ENCODE results near the gene MMP10.

Gene MMP10

DNA sequence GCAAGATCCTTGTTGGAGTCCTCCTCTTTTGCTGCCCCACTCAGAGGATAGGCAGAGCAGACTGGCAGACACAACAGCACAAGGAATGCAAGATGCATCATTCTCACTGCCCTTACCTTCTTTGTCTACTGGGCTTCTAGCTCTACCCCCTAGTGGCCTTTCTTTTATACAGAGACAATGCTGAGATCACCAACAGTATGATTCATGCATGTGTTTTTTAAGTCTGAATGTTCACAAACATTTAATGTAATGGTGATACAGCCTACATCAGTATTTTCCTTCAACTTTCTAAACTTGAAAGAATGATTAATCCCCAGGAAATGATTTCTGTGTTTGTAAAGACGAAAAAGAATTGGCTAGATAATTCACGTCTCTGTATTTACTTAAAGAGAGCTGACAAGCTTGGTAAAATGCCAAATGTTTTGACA is at the start of gene MMP10:
Gene MMP10 (minus strand): TSS at position 138 of the 428 bp plus-strand sequence. CDS start 37 bp downstream, at position 101.
- FAIRE-seq: peak; percentile 96

- no peak for FAIRE-seq
Observed at GRCh38 chr11:102829316-102830000, 49.0 kb upstream of the MMP10 start.

DNA sequence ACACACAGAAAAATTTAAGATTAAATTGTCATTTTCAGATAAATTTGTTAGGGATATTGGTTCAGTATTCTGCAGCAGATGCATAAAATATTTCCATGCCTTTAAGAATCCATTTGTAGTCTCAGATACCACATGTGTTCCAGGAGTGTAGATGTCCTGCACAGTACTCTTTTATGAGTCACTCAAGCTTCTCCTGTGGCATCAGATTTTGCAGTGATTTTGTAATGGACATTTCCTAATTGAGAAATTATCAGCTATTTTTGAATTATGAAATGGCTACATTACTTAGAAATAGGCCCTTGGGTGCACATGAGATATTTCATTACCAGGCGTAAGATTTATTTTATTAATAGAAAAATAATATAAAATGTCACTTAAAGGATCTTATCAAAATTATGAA is 44.1 kb upstream of the MMP10 start:
- FAIRE-seq: no peak

DNA sequence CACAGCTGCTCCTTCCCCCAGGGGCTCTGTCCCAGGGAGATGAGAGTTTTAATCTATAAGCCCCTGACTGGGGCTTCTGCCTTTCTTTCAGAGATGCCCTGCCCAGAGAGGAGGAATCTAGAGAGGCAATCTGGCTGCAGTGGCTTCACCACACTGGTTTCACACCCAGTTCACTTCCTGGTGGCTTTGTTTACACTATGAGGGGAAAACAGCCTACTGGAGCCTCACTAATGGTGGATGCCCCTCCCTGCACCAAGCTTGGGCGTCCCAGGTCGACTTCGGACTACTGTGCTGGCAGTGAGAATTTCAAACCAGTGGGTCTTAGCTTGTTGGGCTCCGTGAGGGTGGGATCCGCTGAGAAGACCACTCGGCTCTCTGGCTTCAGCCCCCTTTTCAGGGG is 39.1 kb upstream of the MMP10 start:
- FAIRE-seq: no peak

- no peak for FAIRE-seq
Observed at GRCh38 chr11:102813484-102813883, 33.1 kb upstream of the MMP10 start.

- no peak for FAIRE-seq
Observed at GRCh38 chr11:102812188-102812587, 31.8 kb upstream of the MMP10 start.

DNA sequence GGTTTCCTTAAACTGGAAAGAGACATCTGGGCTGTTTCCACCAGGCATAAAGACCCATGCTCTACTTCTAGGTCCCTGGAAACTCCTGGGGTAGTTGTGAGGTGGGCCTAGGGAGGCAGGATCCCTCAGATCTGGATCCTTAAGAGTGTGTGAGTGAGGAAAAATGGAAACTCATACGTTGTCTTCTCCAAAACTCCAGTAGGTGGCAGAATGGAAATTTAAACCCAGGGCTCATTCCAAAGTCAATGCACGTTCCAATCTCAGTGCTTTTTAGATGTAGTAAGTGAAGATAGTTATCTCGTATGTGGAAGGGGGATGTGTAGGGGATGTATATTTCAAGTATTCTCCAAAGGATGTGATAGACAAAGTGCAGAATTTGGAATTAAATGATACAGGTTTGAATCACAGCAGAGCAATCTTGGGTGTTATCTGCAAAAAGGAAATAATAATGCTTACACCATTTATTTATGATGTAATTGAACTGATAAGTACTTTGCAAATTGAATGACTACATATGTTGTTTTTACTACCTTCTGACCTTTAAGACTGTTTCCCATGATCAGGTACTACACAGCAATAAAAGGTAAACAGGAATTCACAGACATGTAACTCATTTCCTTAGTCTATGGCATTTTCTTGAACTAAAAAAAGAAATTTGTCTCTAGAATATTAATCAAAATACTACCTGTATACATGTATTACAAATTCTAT is 30.7 kb upstream of the MMP10 start:
- peak; percentile 89 for FAIRE-seq

DNA sequence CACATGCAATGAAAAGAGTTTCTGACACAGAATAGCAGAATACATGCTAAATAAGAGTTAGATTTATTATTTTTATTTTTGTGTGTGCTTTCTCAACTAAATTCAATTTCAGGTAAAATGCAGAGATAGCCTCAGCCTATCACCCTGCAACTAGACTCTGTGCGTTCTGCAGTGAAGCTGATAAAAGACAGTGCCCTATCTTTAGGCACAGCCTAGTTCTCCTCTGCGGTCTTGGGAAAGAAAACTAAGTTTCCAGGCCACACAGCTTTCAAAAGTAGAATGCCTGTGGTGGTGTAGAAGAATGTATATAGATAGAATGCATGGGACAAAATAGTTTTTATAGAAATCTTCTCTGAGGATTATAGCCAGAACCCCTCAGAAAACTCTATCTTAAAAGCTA is 29.5 kb upstream of the MMP10 start:
- no peak for FAIRE-seq

DNA sequence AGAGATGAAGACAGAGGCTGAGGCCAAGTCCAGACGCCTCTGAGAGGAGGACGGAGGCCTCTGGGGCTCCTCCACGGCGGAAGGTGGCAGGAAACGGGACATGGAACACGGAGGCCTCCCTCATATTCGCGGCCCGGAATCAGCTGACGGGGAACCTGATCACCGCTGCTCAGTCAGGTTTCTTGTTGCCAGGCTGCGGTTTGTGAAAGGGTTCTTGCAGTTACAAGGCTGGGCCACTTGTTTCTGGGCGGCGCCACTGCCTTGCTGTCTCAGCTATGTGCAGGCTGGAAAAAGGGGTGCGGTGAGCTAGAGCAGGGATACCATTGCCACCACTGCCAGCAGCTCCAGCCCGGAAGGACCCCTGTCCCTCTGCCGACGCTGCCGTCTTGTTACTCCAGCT is 27.5 kb upstream of the MMP10 start:
- no peak for FAIRE-seq

DNA sequence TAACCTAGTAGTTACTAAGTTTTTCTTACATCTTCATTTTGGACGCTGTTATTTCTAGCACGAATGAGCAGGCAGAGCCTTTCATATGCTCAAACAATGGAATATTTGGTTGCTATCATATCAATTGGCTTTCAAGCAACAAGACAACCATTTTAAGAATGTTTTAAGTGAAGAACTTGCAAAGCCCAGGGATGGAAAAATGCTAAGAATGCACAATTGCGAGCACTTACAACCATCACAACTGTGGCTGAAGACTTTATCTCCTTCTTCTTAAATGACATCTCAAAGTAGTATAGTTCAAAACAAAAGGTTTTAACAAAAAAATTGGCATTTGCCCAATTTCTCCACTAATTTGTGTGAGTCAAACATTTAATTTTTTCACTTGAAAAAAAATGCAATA is 25.9 kb upstream of the MMP10 start:
- no peak for FAIRE-seq

- no peak for FAIRE-seq
Observed at GRCh38 chr11:102802341-102802740, 21.9 kb upstream of the MMP10 start.

DNA sequence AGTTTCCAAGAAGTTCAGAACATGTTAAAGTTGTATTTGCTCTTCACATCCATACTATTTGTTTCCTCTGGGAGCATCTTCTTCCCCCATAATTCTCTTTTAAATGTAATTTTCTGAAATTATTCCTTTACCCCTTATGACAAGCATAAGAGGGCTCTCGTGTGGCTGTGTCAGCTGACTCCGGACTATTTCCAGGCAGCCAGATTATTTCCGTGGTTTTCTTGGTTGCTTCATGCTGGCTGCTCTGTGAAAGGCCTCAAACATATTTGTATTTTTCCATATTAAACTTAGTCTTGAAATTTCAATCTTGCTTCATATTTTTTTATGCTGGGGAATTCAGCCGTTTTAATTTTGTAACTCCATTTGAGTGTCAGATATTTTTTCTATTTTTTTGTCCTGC is 20.3 kb upstream of the MMP10 start:
- FAIRE-seq: no peak

DNA sequence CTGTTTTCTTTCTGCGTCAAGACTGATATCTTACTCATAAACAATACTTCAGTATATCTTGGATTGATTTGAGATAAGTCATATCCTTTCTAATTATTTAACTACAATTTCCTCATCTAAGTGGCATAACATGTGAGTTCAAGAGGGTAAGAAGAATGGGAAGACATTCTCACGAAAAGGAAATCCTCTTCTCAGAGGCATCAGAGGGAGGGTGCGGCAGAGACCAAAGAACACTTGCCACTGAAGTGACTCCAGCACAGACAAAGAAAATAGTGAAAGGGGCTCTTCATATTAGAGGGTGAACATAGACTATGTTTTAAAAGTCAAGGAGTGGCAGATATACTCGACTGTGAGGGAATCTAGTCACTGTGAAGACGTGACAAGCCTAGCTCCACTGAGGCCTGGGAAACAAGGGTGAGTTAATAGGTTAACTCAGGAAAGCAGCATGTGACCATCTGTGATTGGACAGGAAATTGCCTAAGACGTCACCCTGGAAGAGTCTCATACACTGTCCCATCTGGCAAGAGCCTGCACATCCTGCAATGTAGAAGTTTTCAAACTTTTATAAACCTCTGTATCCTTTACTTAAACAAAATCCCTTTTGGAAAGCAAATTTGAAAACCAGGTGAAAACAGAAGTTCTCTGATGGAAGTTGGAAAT is 19.4 kb upstream of the MMP10 start:
- no peak for FAIRE-seq

- FAIRE-seq: no peak
Observed at GRCh38 chr11:102798012-102798746, 17.8 kb upstream of the MMP10 start, which contains the start of gene MMP1. Gene MMP1, minus strand, starts transcription at chr11:102798160. Its CDS starts 68 bp downstream, at chr11:102798092.

DNA sequence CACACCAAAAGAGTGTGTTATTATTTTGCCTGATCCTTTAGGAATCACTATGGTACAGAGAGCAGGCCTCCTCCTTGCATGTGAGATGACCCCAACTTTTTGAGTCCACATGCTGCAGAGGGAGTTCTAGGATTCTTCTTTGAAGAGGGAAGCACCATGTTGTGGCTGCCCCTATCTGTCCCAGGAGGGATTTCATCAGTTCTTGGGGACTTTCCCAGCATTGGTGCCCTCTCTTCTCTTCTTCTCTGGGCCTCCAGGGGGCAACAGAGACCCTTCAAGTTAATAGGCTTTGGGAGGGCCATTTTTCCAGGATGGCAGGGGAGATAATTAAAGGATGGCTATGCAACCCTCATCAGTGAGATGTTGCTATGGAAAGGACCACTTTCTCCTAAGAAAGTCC is 14.0 kb upstream of the MMP10 start:
- no peak for FAIRE-seq

DNA sequence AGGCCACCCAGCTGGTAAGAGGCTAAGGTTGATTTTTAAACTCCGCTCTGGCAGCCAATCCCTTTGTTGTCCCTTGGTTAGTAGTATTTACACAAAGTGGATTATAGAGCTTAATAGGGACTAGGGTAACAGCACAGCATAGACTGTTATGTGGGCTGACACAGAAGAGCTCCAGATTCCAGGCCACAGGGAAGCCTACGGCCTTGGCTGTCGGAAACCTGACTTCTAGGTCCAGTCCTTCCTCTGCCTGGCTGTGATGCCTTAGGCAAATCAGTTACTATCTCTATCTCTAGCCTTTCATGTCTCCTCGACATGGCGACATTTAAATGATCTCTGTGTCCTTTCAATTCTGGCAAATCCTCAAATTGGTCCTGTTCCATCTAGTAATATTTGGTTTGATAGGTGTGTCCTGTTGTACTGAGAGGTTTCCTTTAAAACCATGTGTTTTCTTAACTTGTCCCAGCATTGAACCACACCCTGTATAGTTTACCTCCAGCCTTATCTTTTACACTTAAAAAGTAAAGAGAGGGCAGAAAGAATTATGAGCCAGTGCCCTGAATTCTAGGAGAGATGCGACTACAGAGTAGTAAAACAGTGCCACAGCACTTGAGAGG is 13.4 kb upstream of the MMP10 start:
- no peak for FAIRE-seq

- FAIRE-seq: no peak
Observed at GRCh38 chr11:102792604-102793003, 12.2 kb upstream of the MMP10 start.

- FAIRE-seq: peak; percentile 13
Observed at GRCh38 chr11:102791271-102792036, 11.0 kb upstream of the MMP10 start.

DNA sequence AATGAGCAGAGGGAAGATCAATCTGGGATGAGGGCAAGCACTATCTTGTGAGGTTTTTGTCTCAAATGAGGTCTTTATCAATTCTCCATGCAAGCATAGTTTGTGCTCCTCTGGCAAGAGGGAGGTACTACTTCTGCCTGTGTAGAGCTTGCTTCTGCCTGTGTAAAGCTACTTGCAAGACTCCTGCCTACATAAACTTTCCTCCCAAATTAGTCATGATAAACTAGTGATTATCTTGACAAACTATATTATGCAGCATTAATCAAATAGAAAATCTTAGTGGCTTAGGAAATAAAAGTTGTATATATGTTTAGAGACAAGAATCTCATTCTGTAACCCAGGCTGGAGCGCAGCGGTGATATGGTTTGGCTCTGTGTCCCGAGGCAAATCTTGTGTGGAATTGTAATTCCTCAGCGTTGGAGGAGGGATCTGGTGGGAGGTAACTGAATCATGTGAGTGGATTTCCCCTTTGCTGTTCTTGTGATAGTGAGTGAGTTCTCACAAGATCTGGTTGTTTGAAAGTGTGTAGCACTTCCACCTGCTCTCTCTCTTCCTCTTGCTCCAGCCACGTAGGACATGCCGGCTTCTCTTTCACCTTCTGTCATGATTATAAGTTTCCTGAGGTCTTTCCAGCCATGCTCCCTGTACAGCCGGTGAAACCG is 8.0 kb upstream of the MMP10 start:
- FAIRE-seq: no peak

GRCh38 chr11:102784380-102784779 is 4.0 kb upstream of the MMP10 start:
- no peak for FAIRE-seq

DNA sequence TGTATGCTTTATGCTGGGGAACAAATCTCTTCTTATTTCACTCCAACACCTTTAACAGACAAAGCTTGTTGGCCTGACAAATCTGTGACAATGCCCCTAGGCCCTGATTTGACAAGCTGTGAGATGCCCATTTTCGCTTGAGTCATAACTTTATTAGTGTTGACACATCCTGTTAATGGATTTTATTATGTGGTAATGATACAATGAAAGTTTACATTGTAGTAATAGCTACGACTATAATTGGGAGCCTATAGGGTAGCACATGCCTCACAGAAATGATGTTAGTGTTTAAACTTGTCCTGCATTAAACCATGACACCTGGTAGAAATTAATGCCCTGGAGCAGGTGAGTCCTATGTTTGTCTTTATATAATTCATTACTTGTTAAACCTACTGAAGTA is 3.3 kb upstream of the MMP10 start:
- FAIRE-seq: no peak
